ENCODE results near the gene MTMR1.

The MTMR1 gene

GRCh38 chrX:150697641-150698040, 4.4 kb downstream of the MTMR1 start:
- DNase-seq = no peak

- DNase-seq = no peak
Measured at GRCh38 chrX:150698981-150699380, 5.8 kb downstream of the MTMR1 start.

DNA sequence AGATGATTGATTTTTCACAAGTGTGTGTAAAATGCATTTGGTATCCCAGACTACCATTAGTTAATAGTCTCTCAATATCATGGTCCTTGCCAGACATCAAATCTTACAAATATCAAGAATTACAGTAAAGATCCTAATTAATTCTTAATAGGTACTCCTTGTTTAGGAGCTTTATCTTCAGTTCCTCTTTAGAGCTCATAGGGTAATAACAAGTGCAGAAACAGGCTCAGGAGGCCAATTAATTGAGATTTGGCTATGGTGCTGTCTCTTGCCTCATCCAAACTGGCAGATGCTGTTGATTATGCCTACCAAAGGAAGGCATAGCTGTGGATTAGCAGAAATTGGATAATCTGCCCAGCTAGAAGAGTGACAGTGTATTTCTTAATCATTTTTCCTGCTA, 6.9 kb downstream of the MTMR1 start:
- DNase-seq = no peak

- DNase-seq = no peak
Measured at GRCh38 chrX:150701377-150701776, 8.2 kb downstream of the MTMR1 start.

DNA sequence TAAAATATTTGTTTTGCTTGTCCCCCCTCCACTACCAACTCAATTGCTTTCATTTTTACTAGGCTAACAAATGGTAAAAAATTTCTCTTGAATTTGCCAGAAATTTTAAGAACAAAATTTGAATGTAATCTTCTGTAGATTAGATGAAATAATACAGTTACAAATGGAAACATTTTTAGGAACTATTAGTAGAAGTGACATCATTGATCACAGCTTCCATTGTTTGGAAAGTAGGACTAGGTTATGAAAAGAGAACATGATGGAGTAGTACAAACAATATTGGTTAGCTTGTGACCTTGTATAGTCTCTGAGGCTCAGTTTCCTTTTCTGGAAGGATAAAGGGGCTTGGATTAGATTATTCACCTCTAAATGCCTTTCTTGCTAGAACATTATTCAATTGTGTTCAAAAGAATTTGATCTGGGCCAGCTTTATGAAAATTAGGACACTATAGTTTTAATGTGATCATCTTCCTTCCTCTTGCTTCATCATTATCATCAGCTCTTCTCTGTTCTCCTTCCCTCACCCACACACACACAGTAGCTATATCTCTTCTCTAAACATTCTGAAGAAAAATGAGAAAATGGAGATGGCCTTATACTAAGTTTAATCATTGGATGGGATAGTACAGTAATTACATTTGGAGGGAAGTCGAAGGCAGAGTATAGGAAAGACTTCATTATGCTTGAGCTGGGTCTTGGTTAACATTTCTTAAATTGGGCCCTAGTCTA, 9.9 kb downstream of the MTMR1 start:
- DNase-seq = no peak

DNA sequence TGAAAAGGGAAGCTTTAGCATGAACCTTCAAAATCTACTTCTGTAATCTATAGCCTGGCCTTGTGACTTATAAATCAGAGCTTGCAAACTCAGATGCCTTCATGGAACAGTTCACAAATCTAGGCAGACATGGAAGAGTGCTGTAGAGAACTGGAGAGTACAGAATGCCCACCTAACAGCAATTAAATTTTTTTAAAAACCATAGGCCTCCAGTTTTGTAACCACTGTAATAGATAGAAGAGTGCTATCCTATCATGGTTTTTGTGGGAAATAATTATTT, 10.4 kb downstream of the MTMR1 start:
- DNase-seq = no peak

DNA sequence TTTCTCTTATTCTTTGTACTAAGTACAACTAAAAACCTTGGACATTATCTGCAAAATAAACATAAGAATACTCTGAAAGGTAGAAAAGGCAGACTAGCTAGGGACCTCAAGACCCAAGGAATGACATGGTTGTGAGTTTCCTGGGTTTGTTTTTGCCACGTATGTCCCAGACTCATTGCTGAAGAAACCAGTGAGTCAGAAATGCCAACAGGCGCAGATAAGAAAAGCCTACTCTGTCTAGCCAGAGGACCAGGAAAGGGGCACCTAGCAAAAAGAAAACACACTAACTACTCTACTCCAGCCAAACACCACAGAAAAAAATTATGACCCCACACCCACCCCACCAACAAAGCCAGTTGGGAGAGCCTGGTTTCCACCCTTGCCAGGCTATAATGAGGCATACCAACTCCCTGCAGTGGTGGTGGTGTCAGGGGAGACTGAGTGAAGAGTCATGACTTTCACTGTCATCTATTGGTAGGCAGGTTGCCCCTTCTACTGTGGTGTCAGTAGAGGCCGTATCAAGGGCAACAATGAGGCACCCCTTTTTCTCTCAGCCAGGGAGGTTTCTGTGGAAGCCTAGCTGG, 10.9 kb downstream of the MTMR1 start:
- DNase-seq = no peak

DNA sequence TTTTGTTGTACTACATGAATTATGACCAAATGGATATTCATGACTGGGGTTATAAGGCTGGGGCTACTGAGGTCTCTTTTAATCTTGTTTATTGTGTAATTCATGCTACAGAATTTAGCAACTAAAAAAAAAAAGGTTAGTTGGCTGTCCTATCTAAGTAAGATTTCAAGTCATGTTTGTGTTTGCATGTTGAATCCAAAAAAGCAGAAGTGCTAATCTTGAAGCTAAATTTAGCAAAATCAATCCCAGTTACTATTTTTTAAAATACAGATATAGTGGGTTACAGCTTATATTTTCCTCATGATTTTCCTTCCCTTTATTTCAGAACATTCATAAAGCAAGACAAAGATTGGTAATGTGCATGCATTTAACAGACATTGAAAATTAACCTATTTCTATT, 19.4 kb downstream of the MTMR1 start:
- no peak for DNase-seq

GRCh38 chrX:150715184-150715583, 22.0 kb downstream of the MTMR1 start:
- DNase-seq = no peak

DNA sequence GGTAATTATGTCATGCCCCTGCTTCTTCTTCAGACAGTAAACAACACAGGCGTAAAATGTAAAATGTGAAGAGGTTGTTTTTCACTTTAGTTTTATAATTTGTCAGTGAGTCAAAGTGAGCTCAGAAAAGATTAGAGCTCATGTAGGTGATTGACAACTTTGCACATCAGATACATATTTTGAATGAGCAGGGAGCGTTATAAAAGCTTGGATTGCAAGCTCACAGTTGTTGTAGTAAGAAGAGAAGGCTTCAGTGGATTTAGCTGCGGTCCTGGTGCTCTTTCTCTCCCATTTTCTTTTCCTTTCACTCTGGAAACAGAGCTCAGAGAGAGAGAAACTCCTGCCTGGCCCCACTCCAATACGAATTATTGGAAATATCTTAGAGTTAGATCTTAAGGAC, 26.4 kb downstream of the MTMR1 start:
- DNase-seq = no peak

GRCh38 chrX:150729956-150730355, 36.8 kb downstream of the MTMR1 start:
- DNase-seq = no peak

DNA sequence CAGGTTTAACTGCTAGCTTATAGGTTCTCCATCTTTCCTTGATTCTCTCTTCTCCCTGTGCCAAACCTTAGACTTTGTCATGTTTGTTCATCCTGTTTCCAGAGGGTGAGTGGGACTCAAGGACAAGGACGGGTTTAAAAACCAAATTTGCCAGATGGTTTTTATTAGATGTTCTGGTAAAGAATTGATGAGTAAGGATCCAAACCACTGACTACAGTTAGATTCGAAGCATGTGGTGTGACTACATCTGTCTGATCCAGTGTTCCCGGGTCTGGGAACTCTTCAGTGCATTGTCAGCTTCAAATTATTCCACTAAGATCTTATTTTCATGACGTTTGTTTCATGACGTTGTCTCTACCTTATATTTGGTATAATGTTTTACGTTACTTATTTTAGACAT, 37.5 kb downstream of the MTMR1 start:
- DNase-seq = no peak

- no peak for DNase-seq
Measured at GRCh38 chrX:150731795-150732194, 38.6 kb downstream of the MTMR1 start.

DNA sequence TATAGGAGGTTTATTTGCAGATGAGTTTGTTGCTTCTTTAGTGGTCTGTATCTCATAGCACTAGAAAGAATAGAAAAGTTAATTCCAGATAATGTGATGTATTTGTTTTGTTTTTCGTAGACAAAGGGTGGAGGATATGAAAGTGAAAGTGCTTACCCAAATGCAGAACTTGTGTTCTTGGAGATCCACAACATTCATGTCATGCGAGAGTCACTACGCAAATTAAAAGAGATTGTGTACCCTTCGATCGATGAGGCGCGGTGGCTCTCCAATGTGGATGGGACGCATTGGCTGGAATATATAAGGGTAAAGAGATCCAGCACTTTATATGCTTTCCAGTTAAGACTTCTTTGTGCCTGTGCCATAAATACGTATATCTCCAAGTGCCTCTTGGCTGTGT, 43.3 kb downstream of the MTMR1 start:
- no peak for DNase-seq

- DNase-seq = no peak
Measured at GRCh38 chrX:150752124-150752523, 58.9 kb downstream of the MTMR1 start.

GRCh38 chrX:150753357-150753756, 60.2 kb downstream of the MTMR1 start:
- no peak for DNase-seq

GRCh38 chrX:150753968-150754367, 60.8 kb downstream of the MTMR1 start:
- no peak for DNase-seq

- DNase-seq = no peak
Measured at GRCh38 chrX:150757371-150757770, 64.2 kb downstream of the MTMR1 start.

- DNase-seq = no peak
Measured at GRCh38 chrX:150759568-150760416, 66.6 kb downstream of the MTMR1 start.

- DNase-seq = no peak
Measured at GRCh38 chrX:150761176-150761818, 68.1 kb downstream of the MTMR1 start.

DNA sequence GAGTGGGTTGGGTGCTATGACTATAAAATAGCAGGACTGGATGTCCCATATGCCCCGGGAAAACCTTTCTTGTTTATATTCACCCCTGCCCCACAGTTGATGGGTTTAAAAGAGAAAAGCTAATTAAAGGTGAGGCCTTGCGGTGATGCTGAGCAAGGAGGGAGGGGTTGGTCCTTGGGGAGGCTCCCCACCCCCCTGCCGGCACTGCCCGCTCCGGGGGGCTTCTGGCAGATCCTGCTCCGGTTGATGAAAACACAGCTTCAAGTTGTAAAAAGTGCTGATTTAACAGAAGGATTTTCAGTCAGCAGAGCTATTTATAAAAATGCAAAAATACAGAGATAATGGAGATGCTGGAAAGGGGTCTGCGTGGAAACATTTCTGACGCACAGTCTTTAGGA, 68.6 kb downstream of the MTMR1 start:
- no peak for DNase-seq

GRCh38 chrX:150762258-150763165, 69.3 kb downstream of the MTMR1 start:
- no peak for DNase-seq
